GM19328 (cell line): ENCODE data around the gene TSSK2.
"Not testable (repeated sequence)": the region's sequence is repeated elsewhere in the genome, so short reads cannot be mapped to it uniquely, and the experiment has no call there.

Experiments
- ATAC-seq: cut with Tn5 transposase; IDR thresholded peaks from one replicate; pipeline ENCODE4 v1.9.1; 2021; ENCODE audit warnings: mild to moderate bottlenecking, moderate library complexity; ENCODE audit not compliant: unreplicated experiment

The TSSK2 gene

GRCh38 chr22:19138217-19139000 lies 7.3 kb downstream of the TSSK2 start:
- no peak for ATAC-seq

- no peak for ATAC-seq
Observed at GRCh38 chr22:19139001-19139356, 7.9 kb downstream of the TSSK2 start.

GRCh38 chr22:19139974-19140373 lies 8.9 kb downstream of the TSSK2 start:
- no peak for ATAC-seq

- no peak for ATAC-seq
Observed at GRCh38 chr22:19142394-19142793, 11.3 kb downstream of the TSSK2 start.

DNA sequence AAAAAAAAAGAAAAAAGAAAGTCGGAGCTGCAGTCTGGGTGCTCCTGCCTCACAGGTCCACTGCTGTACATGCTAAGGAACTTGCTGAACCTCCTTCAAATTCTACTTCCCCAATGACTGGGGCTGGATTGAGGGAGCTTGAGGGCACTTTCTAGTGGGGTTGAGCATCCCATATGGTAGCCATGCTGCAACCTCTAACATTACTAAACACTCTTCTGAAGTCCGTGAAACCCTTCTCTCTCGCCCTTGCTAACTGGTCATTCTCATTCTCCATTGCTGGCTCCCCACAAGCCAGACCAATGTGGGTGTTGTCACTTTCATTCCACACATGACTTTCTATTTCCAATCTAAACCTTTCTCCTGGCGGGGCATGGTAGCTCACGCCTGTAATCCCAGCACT lies 12.1 kb downstream of the TSSK2 start:
- no peak for ATAC-seq

DNA sequence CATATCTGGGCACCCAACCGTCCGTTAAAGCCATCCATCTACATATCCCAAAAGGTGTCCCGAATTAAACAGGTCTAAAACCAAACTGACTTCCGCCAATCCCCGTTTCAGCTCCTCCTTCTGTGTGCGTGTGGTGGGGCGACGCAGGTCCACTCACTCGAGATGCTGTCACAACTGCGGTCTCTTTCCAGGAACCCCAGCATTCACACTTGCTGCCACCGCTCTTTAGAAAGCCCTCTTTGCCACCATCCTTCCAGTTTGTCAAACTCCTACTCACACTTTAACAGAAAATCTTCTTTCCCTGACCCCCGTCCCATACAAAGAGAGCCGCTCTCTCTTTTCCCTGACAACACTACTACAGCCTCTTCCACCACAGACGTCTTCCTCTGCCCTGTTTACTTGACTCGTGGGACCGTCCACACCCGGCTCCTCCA lies 12.9 kb downstream of the TSSK2 start:
- ATAC-seq = no peak

DNA sequence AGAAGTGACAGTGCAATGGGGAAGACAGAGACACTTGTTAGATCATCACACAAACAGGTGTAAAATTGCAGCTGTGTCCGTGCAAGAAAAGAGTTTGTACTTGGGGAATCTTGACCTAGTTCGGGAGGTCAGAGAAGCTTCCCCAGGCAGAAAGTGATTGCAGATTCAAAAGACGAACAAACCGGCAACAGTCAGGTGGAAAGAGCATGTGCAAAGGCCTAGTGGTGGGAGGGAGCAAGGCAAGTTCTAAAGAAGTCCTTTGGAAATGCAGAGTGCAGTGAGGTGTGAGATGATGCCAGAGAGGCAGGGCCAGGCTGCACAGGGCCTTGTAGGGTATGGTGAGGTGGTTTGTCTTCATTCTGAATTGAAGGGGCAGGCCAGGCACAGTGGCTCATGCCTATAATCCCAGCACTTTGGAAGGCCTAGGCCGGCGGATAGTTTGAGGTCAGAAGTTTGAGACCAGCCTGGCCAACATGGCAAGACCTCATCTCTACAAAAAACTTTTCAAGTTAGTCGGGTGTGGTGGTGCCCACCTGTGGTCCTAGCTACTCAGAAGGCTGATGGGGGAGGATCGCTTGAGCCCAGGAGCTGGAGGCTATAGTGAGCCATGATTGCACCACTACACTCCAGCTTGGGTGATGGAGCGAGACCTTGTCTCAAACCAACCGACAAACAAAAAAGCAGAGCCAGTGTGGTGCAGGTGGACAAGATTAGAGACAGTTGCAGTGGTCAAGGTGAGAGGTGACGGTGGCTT lies 15.3 kb downstream of the TSSK2 start:
- no peak for ATAC-seq

- no peak for ATAC-seq
Observed at GRCh38 chr22:19147195-19147780, 16.2 kb downstream of the TSSK2 start.

GRCh38 chr22:19148417-19149046 lies 17.4 kb downstream of the TSSK2 start:
- ATAC-seq = no peak

DNA sequence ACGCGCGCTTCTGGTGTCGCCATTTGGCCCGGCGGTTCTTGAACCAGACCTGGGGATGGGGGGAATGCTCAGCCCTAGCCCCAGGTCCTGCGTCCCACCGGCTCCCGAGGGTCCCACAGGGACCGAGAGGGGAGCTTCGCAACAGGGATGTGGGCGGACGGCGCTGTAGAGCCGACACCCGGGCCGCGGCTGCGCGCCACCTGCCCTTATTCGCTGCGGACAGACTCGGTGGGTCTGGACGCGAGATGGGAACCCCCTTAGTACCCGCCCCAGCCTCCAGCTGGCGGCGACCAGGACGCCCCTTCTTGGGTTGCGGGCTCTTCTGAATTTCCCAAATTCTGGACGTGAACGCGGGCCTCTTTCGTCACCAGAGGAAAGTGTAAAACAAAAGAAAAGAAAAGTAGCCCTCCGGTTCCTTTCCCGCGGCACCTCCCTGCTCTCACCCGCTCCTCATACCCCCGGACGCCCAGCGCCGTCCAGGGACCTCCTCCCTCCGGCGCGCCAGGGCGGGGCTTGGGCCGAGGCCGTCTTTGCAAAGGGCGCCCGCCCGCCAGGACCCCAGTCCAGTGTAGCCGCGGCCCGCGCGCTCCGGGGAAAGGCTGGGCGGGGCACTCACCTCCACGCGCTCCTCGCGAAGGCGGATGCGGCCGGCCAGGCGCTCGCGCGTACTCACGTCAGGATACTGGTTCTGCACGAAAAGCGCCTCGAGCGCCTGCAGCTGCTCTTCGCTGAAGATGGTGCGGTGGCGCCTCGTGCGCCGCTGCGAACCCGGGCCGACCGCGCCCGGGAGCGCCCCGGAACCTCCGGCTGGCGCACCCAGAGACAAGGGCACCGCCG lies 18.2 kb downstream of the TSSK2 start:
- ATAC-seq = no peak

DNA sequence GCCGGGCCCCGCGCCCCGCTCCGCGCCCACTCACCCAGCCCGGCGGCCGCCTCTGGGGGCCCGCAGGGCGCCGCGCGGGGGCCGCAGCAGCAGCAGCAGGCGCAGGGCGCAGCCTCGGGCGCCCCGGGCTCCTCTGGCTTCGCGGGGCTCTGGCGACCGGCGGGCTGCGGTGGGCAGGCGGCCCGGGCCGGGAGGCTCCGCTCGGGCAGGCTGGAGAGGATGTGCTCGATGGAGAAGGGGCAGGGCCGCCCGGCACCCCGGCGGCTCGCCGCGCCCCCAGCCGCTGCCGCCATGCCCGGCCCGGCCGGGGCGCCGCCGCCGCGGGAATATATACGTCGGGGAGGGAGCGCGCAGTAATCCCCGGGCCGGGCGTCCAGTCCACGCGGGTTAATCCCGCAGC lies 18.9 kb downstream of the TSSK2 start, which contains the start of gene GSC2:
Gene GSC2 (minus strand): TSS at position 302 of the 400 bp plus-strand sequence. CDS start 9 bp downstream, at position 293.
- no peak for ATAC-seq

- ATAC-seq = no peak
Observed at GRCh38 chr22:19150482-19151328, 19.6 kb downstream of the TSSK2 start.

DNA sequence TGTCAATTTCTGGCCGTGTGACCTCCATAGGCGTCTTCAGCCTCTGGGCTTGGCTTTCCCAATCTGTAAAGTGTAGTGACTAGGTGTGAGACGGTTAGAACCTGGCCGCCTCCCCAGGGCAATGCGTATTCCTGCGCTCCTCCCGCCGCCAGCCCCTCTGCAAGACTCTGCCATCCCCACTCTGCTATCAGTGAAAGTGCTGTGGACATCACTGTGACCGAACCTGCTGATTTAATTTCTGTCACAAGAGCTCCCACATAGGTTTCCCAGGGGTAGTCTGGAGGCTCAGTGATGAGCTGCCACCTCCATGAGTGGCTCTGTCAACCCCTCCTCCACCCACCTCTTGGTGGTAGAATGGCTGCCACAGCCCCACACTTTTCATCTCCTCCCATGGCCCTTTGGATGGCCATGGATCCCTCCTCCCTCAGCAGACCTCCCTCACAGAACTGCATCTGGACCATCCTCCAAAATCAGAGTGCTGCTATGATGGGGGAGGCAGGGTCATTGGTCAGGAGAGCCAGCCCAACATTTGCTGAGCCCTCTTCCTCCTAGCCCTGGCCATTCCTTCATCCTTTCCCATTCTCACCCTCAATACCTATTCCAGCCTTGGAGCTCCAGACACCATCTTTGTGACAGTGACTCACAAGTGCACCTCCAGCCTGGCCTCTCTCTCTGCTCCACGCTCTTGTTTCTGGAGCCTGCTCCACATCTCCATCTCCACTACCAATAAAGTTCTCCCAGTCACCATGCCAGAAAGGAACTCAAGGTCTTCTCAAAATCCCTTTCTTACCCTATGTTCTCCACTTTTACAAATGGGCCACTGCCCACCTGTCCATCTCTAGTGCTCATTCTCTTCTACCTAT lies 20.5 kb downstream of the TSSK2 start:
- ATAC-seq = no peak

GRCh38 chr22:19152942-19153883 lies 22.1 kb downstream of the TSSK2 start:
- no peak for ATAC-seq

DNA sequence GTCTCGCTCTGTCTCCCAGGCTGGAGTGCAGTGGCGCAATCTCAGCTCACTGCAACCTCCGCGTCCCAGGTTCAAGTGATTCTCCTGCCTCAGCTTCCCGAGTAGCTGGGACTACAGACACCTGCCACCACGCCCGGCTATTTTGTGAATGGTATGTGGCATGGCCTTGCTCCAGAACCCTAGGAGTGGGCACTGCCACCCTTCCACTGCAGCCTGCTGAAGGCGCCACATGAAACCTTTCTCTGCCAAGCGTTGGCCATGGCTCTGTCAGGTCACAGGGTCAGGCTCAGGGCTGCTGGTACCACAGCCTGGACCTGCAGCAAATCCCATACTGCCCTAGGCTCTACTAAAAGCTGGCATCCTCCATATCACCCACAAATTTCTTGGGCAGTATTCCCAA lies 25.0 kb downstream of the TSSK2 start:
- not testable (repeated sequence) for ATAC-seq

DNA sequence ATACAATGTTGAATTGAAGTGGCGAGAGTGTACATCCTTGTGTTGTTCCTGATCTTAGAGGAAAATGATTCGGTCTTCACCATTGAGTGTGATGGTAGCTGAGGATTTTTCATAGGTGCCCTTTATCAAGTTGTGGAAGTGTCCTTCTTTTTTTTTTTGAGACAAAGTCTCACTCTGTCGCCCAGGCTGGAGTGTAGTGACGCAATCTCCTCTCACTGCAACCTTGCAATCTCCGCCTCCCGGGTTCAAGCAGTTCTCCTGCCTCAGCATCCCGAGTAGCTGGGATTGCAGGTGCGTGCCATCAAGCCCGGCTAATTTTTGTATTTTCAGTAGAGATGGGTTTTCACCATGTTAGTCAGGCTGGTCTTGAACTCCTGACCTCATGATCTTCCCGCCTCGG lies 27.5 kb downstream of the TSSK2 start:
- not testable (repeated sequence) for ATAC-seq

- ATAC-seq = no peak
Observed at GRCh38 chr22:19164425-19164824, 33.3 kb downstream of the TSSK2 start.

GRCh38 chr22:19166421-19166820 lies 35.3 kb downstream of the TSSK2 start:
- ATAC-seq = no peak
